ENCODE results near the gene ADAMTS8.

ADAMTS8 gene, protein sequence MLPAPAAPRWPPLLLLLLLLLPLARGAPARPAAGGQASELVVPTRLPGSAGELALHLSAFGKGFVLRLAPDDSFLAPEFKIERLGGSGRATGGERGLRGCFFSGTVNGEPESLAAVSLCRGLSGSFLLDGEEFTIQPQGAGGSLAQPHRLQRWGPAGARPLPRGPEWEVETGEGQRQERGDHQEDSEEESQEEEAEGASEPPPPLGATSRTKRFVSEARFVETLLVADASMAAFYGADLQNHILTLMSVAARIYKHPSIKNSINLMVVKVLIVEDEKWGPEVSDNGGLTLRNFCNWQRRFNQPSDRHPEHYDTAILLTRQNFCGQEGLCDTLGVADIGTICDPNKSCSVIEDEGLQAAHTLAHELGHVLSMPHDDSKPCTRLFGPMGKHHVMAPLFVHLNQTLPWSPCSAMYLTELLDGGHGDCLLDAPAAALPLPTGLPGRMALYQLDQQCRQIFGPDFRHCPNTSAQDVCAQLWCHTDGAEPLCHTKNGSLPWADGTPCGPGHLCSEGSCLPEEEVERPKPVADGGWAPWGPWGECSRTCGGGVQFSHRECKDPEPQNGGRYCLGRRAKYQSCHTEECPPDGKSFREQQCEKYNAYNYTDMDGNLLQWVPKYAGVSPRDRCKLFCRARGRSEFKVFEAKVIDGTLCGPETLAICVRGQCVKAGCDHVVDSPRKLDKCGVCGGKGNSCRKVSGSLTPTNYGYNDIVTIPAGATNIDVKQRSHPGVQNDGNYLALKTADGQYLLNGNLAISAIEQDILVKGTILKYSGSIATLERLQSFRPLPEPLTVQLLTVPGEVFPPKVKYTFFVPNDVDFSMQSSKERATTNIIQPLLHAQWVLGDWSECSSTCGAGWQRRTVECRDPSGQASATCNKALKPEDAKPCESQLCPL

DNA sequence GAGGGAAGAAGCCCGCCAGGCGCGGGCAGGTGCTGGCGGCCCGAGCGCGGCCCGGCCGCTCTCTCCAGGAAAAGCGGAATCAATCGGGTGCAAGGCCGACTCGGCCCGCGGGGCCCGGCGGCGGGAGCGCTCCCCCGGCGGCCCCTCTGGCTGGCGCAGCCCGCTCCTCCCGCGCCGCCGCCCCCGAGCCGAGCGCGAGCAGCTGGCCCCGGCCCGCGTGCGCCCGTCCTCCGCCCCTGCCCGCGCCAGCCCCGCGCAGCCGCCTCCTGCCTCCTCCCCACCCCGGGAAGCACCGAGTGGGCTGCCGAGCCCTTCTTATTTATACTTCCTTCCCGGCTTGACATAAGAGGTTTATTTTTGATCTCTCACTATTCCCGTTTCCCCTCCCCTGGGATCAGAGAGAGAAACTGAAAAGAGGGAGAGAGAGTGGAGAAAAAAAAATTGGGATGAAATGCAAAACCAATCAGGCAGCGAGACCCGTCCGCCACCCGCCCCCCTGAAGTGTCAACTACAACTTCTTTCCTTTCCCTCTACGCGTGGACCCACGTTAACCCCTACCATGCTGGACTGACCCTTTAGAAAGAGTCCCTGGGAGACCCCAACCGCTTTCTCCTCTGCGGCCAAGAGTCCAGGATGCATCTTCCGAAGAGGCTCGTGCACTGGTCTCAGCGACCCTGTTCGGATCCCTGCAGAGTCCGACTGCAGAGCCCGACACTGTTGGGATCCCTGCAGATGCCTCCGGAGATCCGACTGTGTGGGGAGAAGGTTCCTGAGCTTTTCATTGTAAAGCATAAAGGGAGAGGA lies at the start of gene ADAMTS8:
Gene ADAMTS8, minus strand, starts transcription at position 294 of the 804 bp plus-strand sequence. CDS start 323 bp downstream, outside the sequence.
- DNase-seq (ENCODE audit: low spot score): no peak

DNA sequence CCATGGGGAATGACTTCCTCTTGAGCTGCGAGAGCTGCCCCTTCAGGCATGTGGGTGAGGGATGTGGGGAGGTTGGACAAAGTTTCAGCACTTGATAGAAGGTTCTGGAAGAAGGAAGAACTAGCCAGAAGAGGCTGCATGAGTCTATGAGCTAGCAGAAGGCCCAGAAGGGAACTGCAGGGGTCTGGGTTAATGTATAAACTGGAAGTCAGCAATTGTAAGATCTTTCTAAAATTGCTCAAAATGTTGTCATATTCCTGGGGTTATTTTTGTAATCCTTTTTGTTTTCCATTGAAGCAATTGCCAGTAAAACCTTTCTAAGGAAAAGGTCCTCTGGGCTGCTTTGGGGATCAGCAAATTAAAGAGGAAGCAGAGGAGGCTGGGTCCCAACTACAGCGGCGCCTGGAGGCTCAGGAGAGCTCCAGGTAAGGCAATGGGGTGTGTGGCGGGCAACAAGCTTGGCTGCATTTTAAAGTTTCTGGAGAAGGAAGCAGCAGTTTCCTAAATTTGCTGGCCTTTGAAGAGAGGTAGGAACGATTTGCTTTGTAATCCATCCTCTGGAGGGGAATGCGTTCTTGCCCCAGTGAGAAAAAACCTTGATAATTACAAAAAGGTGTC lies 49.3 kb upstream of the ADAMTS8 start:
- DNase-seq (ENCODE audit: low spot score): no peak

GRCh38 chr11:130476922-130477491 lies 48.6 kb upstream of the ADAMTS8 start:
- DNase-seq (ENCODE audit: low spot score): no peak

GRCh38 chr11:130476200-130476921 lies 48.0 kb upstream of the ADAMTS8 start:
- DNase-seq (ENCODE audit: low spot score): no peak

DNA sequence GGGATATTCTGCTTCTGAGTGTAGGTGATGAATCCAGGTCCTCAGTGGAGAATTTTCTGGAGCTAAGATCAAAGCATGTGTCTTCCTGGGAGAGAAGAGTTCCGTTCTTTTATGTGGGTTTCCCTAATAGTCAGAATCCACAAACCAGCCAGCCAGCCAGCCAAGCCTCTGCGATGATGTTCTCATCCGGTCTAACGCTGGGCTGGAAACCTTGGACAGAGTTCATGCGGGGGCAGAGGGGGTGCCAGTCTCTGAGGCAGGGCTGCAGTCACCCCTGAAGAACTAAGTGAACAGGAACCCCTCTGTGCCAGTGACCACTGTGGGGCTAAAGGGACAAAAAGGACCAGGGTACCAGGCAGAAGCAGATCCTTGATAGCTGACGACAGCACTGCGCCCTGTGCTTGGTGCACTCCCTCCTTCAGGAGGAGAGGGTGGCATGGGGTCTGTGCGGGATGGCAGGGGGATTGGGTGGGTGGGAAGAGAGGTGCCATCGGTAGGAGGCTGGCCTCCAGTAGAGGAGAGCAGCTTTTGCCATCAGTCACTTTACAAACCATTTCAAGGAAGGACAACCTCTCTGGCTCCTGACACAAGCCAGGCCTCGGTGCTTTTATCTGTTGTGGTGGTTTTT lies 47.1 kb upstream of the ADAMTS8 start:
- no peak for DNase-seq (ENCODE audit: low spot score)

- no peak for DNase-seq (ENCODE audit: low spot score)
Observed at GRCh38 chr11:130474637-130475400, 46.4 kb upstream of the ADAMTS8 start.

GRCh38 chr11:130473795-130474377 lies 45.5 kb upstream of the ADAMTS8 start:
- DNase-seq (ENCODE audit: low spot score): no peak

DNA sequence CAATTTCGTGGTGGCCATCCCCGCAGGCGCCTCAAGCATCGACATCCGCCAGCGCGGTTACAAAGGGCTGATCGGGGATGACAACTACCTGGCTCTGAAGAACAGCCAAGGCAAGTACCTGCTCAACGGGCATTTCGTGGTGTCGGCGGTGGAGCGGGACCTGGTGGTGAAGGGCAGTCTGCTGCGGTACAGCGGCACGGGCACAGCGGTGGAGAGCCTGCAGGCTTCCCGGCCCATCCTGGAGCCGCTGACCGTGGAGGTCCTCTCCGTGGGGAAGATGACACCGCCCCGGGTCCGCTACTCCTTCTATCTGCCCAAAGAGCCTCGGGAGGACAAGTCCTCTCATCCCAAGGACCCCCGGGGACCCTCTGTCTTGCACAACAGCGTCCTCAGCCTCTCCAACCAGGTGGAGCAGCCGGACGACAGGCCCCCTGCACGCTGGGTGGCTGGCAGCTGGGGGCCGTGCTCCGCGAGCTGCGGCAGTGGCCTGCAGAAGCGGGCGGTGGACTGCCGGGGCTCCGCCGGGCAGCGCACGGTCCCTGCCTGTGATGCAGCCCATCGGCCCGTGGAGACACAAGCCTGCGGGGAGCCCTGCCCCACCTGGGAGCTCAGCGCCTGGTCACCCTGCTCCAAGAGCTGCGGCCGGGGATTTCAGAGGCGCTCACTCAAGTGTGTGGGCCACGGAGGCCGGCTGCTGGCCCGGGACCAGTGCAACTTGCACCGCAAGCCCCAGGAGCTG lies 44.8 kb upstream of the ADAMTS8 start:
- DNase-seq (ENCODE audit: low spot score): no peak

DNA sequence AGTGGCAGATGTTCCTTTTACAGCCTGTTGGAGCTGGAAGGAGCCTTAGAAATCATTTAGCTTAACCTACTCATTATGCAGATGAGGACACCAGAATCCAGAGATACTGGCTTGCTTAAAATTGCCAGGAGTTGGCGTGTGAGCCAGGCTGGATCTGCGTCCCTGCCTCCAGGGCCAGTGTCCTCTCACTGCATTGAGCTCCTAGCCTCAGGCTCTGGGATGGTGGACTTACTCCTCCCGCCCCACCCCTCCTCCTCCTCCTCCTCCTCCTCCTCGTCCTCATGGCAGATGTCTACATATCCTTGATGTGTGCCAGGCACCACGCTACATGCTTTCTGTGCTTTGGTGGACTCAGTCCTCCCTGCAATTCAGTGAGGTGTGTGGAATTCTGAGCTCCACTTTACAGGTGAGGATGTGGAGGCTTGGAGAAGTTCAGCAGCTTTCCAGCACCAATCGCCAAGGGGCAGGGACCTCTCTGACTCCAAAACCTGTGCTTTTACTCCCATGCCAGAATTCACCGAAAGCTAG lies 44.1 kb upstream of the ADAMTS8 start:
- no peak for DNase-seq (ENCODE audit: low spot score)

DNA sequence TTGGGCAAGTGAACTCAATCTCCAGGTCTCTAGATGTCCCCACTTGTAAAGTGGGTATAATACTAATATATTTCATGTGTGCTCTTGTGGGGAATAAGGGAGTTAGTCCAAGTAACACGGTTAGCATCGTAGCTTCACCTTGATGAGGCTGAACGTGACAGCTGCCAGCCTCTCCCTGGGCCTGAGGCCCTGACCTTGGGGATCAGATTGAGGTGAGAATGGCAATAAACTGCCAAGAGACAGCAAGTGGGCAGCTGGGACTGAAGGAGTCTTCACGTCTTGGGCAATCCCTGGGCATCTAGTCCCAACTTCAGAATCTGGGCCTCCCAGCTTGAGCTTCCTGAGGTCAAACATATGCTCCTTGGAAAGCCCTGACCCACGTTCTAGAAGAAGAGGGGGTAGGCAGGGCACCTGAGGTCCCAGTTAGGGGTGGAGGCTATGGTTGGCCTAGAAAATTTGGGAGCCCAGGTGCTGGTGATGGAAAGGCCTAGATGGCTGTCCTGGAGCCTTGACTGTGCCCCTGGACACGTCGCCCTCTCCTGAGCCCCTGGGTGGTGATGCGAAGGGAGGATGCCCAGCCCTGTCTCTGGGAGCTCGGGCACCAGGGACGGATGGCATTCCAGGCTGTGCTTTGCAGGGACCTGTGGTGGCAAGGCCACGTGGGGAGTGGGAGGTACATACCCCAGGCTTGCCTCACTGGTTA lies 43.5 kb upstream of the ADAMTS8 start:
- no peak for DNase-seq (ENCODE audit: low spot score)

GRCh38 chr11:130470832-130471706 lies 42.7 kb upstream of the ADAMTS8 start:
- DNase-seq (ENCODE audit: low spot score): no peak

GRCh38 chr11:130469181-130469580 lies 40.8 kb upstream of the ADAMTS8 start:
- no peak for DNase-seq (ENCODE audit: low spot score)

DNA sequence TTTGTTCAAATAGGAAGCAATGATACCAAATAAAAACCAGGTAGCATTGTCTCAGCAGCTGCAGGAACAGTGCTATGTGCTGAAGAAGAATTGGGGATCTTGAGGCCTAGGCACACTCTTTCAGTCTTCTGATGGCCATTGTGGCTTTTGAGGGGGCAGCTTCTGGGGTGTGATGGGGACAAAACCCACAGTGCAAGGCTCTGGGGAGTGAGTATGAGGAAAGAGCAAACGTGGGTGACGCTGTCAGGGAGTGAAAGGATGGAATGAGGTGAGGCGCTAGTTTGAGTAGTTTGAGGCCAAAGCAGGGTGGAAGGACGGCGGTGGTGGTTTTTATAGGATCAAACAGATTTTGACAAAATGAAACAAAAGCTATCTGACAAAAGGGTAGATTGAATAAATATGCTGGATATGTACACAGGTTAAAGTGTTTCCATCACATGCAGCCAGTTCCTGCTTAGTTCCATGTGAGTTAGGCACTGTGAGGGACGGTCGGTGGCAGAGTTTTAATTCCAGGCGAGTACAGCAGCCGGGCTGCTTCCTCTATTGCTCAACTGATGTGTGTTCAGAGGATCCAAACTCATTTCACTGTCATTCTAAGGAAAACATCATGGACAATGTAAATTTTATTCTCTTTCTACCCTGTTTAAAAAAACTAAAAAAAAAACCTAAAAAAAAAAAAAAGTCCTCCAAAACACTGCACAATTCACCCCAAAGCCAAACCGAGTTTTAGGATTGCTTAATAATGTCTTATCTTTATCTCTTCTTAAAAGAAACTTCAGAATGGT lies 38.9 kb upstream of the ADAMTS8 start:
- DNase-seq (ENCODE audit: low spot score): no peak

GRCh38 chr11:130465263-130465662 lies 36.9 kb upstream of the ADAMTS8 start:
- DNase-seq (ENCODE audit: low spot score): no peak

GRCh38 chr11:130464291-130464812 lies 35.9 kb upstream of the ADAMTS8 start:
- no peak for DNase-seq (ENCODE audit: low spot score)
